Esophagus muscularis mucosa (tissue), 4 donors: ENCODE results near the gene BEX3.

Source experiments
- CTCF ChIP-seq, 3 experiments: fragments of 200-600 bp in 2 of 3; fragments of 450-650 bp in 1 of 3; sonication (generic) in 2 of 3; IDR thresholded peaks; one replicate each; pipeline ENCODE4 v1.5.1; 2017 to 2019; ENCODE audit warnings: antibody characterized with exemption in 3 of 3, mild to moderate bottlenecking in 2 of 3, moderate library complexity in 1 of 3
- EP300 ChIP-seq: sonication (generic); formaldehyde crosslinking; IDR thresholded peaks from one replicate; pipeline ENCODE4 v1.6.1; 2017; ENCODE audit warnings: antibody characterized with exemption
- POLR2A ChIP-seq: fragments of 450-650 bp; IDR thresholded peaks from one replicate; pipeline ENCODE4 v1.6.1; 2017; ENCODE audit warnings: antibody characterized with exemption, moderate library complexity, mild to moderate bottlenecking, low read depth

- TF ChIP-seq CTCF (IDR thresholded peaks at IDR 0.05) (no peak), POLR2A (no peak), EP300 (no peak)
Measured at GRCh38 chrX:103344606-103345005, 31.7 kb upstream of the BEX3 start.
